Activated T-helper 2 cell treated with anti-CD3 and anti-CD28 coated beads, Interferon-gamma antibody, Interleukin-2, Interleukin-4, amounts not matched to agents 10 μg/mL and 5 μg/mL and 100 μg/mL, durations not matched to agents 14 hours and 24 hours and 36 hours (primary cell): Measurements from ENCODE around the gene LRRC10B. TPM values are rescaled to one million over a fixed set of nuclear protein-coding genes. Genes with fewer than 3 reads are reported as not detected.

ENCODE experiments used
- DNase-seq: peaks from one replicate; pipeline ENCODE4 v3.0.0; 2021; ENCODE audit warnings: low spot score
- H3K27ac Mint-ChIP-seq: one replicate; pipeline ENCODE4 v1.8.0; 2021; ENCODE audit warnings: mixed read lengths
- H3K27me3 Mint-ChIP-seq: one replicate; pipeline ENCODE4 v1.8.0; 2021; ENCODE audit warnings: low read depth, mixed read lengths
- H3K36me3 Mint-ChIP-seq: one replicate; pipeline ENCODE4 v1.8.0; 2021; ENCODE audit warnings: low read depth, mixed read lengths
- H3K4me1 Mint-ChIP-seq: one replicate; pipeline ENCODE4 v1.8.0; 2021; ENCODE audit warnings: low read depth, mixed read lengths
- H3K4me3 Mint-ChIP-seq: one replicate; pipeline ENCODE4 v1.8.0; 2021; ENCODE audit warnings: low read depth, mild to moderate bottlenecking, moderate library complexity, mixed read lengths
- H3K9me3 Mint-ChIP-seq: one replicate; pipeline ENCODE4 v1.8.0; 2021; ENCODE audit warnings: mixed read lengths
- intact Hi-C: fragments of 100-400 bp; cut with micrococcal nuclease; formaldehyde crosslinking; loops from one replicate; pipeline ENCODE4 v1.15.1; 2023
- total RNA-seq: library from RNA; stranded (reverse); gene quantifications from 2 replicates; pipeline ENCODE4 v1.2.3, GENCODE V29; 2022

Gene LRRC10B
- total RNA-seq, 1 donor from 2014 or later = 0.11 TPM

- Mint-ChIP-seq H3K27me3 (peaks cover 8% of the 10 kb centered on the region), H3K27ac (no peak overlapping the region), H3K9me3 (no peaks in the 10 kb centered on the region), H3K36me3 (no peaks in the 10 kb centered on the region), H3K4me3 (no peak overlapping the region), H3K4me1 (no peaks in the 10 kb centered on the region)
- intact Hi-C loops = no loop called here
- no peak for DNase-seq
Measured at GRCh38 chr11:61540528-61540927, 32.0 kb downstream of the LRRC10B start.

GRCh38 chr11:61541598-61541997, 33.0 kb downstream of the LRRC10B start:
- intact Hi-C loops = no loop called here
- H3K27me3 Mint-ChIP-seq = peaks cover 8% of the 10 kb centered on the region
- DNase-seq = no peak
- H3K27ac Mint-ChIP-seq = no peak overlapping the region
- no peaks in the 10 kb centered on the region for H3K36me3 Mint-ChIP-seq
- H3K4me1 Mint-ChIP-seq = no peaks in the 10 kb centered on the region
- H3K9me3 Mint-ChIP-seq = no peaks in the 10 kb centered on the region
- no peak overlapping the region for H3K4me3 Mint-ChIP-seq

GRCh38 chr11:61542024-61542461, 33.5 kb downstream of the LRRC10B start:
- Mint-ChIP-seq H3K36me3 (no peaks in the 10 kb centered on the region), H3K4me3 (no peak overlapping the region), H3K27ac (no peak overlapping the region), H3K9me3 (no peaks in the 10 kb centered on the region), H3K27me3 (peaks cover 8% of the 10 kb centered on the region), H3K4me1 (no peaks in the 10 kb centered on the region)
- no peak for DNase-seq
- intact Hi-C loops = no loop called here

- no peaks in the 10 kb centered on the region for H3K4me1 Mint-ChIP-seq
- peaks cover 8% of the 10 kb centered on the region for H3K27me3 Mint-ChIP-seq
- H3K36me3 Mint-ChIP-seq = no peaks in the 10 kb centered on the region
- DNase-seq = no peak
- no peaks in the 10 kb centered on the region for H3K9me3 Mint-ChIP-seq
- intact Hi-C loops = no loop called here
- no peak overlapping the region for H3K27ac Mint-ChIP-seq
- no peak overlapping the region for H3K4me3 Mint-ChIP-seq
Measured at GRCh38 chr11:61542705-61543104, 34.2 kb downstream of the LRRC10B start.

- Mint-ChIP-seq H3K9me3 (no peaks in the 10 kb centered on the region), H3K27me3 (peaks cover 8% of the 10 kb centered on the region), H3K27ac (no peak overlapping the region), H3K4me1 (no peaks in the 10 kb centered on the region), H3K4me3 (no peak overlapping the region), H3K36me3 (no peaks in the 10 kb centered on the region)
- intact Hi-C loops = no loop called here
- DNase-seq = no peak
Measured at GRCh38 chr11:61543606-61544306, 35.2 kb downstream of the LRRC10B start.

- H3K27me3 Mint-ChIP-seq = peaks cover 3% of the 10 kb centered on the region
- intact Hi-C loops = no loop called here
- no peaks in the 10 kb centered on the region for H3K9me3 Mint-ChIP-seq
- no peaks in the 10 kb centered on the region for H3K4me1 Mint-ChIP-seq
- no peak for DNase-seq
- H3K4me3 Mint-ChIP-seq = no peak overlapping the region
- H3K27ac Mint-ChIP-seq = no peak overlapping the region
- H3K36me3 Mint-ChIP-seq = no peaks in the 10 kb centered on the region
Measured at GRCh38 chr11:61544466-61544865, 35.9 kb downstream of the LRRC10B start.

GRCh38 chr11:61545341-61545740, 36.8 kb downstream of the LRRC10B start:
- H3K4me1 Mint-ChIP-seq = no peaks in the 10 kb centered on the region
- DNase-seq = no peak
- intact Hi-C loops = no loop called here
- no peaks in the 10 kb centered on the region for H3K9me3 Mint-ChIP-seq
- H3K27me3 Mint-ChIP-seq = no peaks in the 10 kb centered on the region
- no peak overlapping the region for H3K27ac Mint-ChIP-seq
- no peak overlapping the region for H3K4me3 Mint-ChIP-seq
- no peaks in the 10 kb centered on the region for H3K36me3 Mint-ChIP-seq

GRCh38 chr11:61545921-61546320, 37.4 kb downstream of the LRRC10B start:
- H3K27me3 Mint-ChIP-seq = no peaks in the 10 kb centered on the region
- H3K27ac Mint-ChIP-seq = no peak overlapping the region

GRCh38 chr11:61546663-61547062, 38.1 kb downstream of the LRRC10B start:
- H3K27ac Mint-ChIP-seq = no peak overlapping the region
- H3K4me3 Mint-ChIP-seq = no peak overlapping the region

More at GRCh38 chr11:61545921-61546320, 37.4 kb downstream of the LRRC10B start:
- H3K4me3 Mint-ChIP-seq = no peak overlapping the region
- H3K36me3 Mint-ChIP-seq = no peaks in the 10 kb centered on the region
- H3K9me3 Mint-ChIP-seq = no peaks in the 10 kb centered on the region
- DNase-seq = no peak
- no peaks in the 10 kb centered on the region for H3K4me1 Mint-ChIP-seq
- intact Hi-C loops = no loop called here

GRCh38 chr11:61547246-61547645, 38.7 kb downstream of the LRRC10B start:
- Mint-ChIP-seq H3K4me1 (no peaks in the 10 kb centered on the region), H3K27ac (no peak overlapping the region), H3K9me3 (no peaks in the 10 kb centered on the region), H3K4me3 (no peak overlapping the region), H3K27me3 (no peaks in the 10 kb centered on the region), H3K36me3 (no peaks in the 10 kb centered on the region)
- no peak for DNase-seq
- intact Hi-C loops = no loop called here

More at GRCh38 chr11:61546663-61547062, 38.1 kb downstream of the LRRC10B start:
- no peaks in the 10 kb centered on the region for H3K36me3 Mint-ChIP-seq
- intact Hi-C loops = no loop called here
- H3K9me3 Mint-ChIP-seq = no peaks in the 10 kb centered on the region
- no peak for DNase-seq
- H3K4me1 Mint-ChIP-seq = no peaks in the 10 kb centered on the region
- no peaks in the 10 kb centered on the region for H3K27me3 Mint-ChIP-seq

- Mint-ChIP-seq H3K27ac (no peak overlapping the region), H3K36me3 (no peaks in the 10 kb centered on the region), H3K9me3 (no peaks in the 10 kb centered on the region), H3K4me3 (no peak overlapping the region), H3K27me3 (peaks cover 10% of the 10 kb centered on the region), H3K4me1 (peaks cover 2% of the 10 kb centered on the region)
- DNase-seq = no peak
- intact Hi-C loops = no loop called here
Measured at GRCh38 chr11:61549177-61549576, 40.6 kb downstream of the LRRC10B start.

GRCh38 chr11:61549662-61550568, 41.4 kb downstream of the LRRC10B start:
- H3K27me3 Mint-ChIP-seq = peaks cover 14% of the 10 kb centered on the region
- no peaks in the 10 kb centered on the region for H3K36me3 Mint-ChIP-seq
- H3K4me1 Mint-ChIP-seq = peaks cover 6% of the 10 kb centered on the region
- H3K9me3 Mint-ChIP-seq = no peaks in the 10 kb centered on the region
- intact Hi-C loops = no loop called here
- no peak for DNase-seq
- H3K4me3 Mint-ChIP-seq = no peak overlapping the region
- no peak overlapping the region for H3K27ac Mint-ChIP-seq

GRCh38 chr11:61550665-61551227, 42.2 kb downstream of the LRRC10B start:
- Mint-ChIP-seq H3K4me1 (peaks cover 6% of the 10 kb centered on the region), H3K4me3 (no peak overlapping the region), H3K27ac (no peak overlapping the region), H3K36me3 (no peaks in the 10 kb centered on the region), H3K9me3 (no peaks in the 10 kb centered on the region), H3K27me3 (peaks cover 19% of the 10 kb centered on the region)
- intact Hi-C loops = no loop called here
- no peak for DNase-seq
